Lung microvascular endothelial cell (primary cell): Measurements from ENCODE around the gene GALNT6. TPM values are rescaled to one million over a fixed set of nuclear protein-coding genes. Genes with fewer than 3 reads are reported as not detected.
"Not testable (repeated sequence)": the region's sequence is repeated elsewhere in the genome, so short reads cannot be mapped to it uniquely, and the experiment has no call there.

Experiments
- DNase-seq, 2 donors: peaks; one replicate each; pipeline versions ENCODE4 v3.0.0 to v3.0.0-alpha.2; 2010; ENCODE audit warnings: low read depth in 2 of 2
- total RNA-seq: library from RNA; depleted of rRNA; stranded (reverse); fragments of >200 nt; gene quantifications from 2 replicates; pipeline ENCODE4 v1.2.1, GENCODE V29; 2014

Gene GALNT6
- total RNA-seq, 1 donor from 2014 or later: 8.5 TPM

DNA sequence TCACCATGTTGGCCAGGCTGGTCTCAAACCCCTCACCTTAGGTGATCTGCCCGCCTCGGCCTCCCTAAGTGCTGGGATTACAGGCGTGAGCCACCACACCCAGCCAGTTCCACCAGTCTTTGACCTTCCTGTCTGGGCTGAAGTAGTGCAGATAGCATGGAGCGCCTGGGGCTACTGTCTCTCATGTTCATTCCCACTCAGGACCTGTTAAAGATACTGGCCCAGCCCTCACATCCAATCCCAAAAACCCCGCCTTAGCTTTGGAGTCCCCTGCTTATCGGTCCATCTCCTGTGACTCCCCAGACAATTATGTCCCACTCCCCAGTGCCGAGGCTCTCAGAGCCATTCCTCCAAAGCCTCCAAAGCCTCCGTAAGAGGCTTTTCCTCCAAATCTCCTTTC lies 32.7 kb downstream of the GALNT6 start:
- DNase-seq: no peak

DNA sequence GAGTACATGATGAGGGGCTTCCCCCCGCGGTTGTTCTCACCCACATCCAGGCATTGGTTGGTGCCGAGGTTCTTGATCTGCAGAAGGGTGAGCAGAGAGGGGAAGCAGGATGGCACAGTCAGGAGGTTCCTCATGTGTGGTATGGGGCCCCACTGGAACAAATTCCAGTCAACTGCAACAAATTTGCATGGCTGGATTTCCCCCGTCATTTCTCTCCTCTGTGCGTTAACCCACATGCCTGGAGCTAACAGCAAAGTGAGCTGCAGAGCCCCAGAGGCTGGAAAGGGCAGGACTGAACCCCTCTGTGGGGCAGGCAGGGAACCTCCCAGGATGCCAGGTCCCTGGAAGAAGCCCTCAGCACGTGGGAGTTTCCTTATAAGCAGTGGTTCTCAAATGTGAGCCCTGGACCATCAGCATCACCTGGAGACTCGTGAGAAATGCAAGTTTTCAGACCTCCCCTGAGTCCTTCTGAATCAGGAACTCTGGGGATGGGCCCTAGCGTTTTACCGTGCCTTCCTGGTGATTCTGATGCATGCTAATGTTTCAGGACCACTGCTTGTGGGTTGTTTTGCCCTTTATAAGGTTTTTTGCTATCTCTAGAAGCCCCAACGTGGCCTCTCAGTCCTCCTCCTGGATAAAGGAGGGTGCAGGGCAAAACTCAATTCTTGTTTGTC lies 33.7 kb downstream of the GALNT6 start:
- no peak for DNase-seq

DNA sequence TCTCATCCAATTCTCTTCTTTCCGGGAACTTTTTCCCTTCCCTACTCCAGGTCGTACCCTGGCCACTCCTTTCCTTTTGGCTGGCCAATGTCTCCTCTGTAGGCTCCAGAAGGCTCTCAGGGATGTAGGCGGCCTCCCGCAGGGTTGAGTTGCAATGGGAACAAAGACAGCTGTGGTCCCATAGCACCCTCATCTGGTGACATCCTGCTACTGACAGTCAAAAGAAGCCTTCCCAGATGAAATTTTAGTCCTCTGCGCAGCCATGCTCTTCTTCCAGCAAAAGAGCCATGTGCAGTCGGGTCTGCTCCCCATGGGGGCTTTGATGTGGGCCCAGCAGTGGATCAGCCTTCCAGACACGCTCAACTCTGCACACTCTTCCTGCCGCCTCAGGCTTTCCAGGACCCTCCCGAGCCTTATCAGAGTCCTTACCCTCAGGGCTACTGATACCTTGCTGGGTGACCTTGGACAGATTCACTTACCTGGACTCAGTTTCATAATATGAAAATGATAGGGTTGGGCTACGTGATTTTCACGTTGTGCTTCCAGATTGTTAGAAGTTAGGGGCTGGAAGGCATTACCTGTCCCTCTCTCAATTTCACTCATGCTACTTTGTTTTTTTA lies 39.2 kb downstream of the GALNT6 start:
- DNase-seq: peak; percentile 76 to 77

DNA sequence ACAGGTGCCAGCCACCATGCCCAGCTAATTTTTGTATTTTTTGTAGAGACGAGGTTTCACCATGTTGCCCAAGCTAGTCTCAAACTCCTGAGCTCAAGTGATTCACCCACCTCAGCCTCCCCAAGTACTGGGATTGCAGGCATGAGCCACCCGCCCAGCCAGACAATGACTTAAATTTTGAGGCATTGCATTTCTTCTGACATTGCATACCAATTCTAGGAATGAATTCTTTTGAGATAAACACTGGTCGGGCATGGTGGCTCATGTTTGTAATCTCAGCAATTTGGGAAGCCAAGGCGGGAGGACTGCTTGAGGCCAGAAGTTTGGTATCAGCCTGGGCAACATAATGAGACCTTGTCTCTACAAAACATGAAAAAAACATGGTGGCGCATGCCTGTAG lies 42.2 kb downstream of the GALNT6 start:
- DNase-seq: no peak

DNA sequence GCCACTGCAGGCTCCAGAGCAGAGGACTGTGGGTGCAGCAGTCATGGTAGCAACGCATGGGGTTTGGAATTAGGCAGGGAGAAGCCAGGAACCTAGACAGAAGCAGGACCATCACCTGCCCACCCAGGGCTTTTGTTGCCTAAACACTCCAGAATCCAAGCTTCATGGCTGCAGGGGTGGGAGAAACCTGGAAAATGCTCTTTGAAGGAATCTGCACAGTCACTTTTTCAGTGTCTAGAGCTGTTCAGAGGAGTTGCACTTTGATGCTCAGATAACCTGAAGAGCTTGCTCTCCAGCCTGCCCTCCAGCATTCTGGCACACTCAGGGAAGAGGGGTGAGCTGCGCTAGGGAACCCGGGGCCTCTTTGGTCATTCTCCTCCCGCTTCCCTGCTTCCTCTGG lies 43.1 kb downstream of the GALNT6 start:
- no peak for DNase-seq

DNA sequence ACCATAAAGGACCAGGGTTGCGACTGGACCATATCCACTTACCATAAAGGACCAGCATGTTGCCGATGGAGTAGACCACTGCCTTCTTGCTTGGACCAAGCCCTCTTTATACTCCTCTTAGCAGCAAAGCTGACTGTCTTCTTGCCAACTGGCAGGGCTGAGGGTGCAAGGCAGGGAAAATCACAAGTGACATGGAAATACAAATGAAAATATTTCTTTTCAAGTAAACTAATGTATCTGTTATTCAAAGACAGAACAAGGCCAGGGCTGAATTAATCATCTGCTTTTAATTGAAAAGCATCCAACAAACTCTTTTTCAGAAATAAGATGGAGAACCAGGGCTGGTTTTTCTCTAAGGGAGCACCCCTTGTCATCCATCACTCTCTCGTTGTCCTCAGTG lies 44.6 kb downstream of the GALNT6 start, which contains the start of gene CELA1:
Gene CELA1, minus strand, starts transcription at position 99 of the 400 bp plus-strand sequence. Its CDS starts 41 bp downstream, at position 58.
- no peak for DNase-seq

DNA sequence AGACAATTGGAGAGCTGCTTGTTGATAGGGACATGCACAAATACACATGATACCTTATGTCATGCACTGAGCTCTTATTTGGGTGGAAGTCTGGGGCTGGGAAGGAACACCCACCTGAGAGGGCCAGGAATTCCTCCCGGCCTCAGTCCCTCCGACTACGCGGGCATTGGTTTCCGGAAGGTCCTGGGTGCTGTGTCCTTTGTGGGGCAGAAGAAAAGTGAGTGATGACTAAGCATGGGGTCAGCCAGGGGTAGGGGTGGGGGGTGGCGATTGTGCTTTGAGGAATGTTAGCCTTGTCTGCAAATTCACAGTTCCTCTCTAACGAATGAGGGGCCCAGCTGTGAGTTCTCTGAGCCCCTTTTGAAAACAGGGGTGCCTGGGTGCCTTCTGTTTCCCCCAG lies 45.5 kb downstream of the GALNT6 start:
- peak in 1 of 2 donors; percentile 40 for DNase-seq

DNA sequence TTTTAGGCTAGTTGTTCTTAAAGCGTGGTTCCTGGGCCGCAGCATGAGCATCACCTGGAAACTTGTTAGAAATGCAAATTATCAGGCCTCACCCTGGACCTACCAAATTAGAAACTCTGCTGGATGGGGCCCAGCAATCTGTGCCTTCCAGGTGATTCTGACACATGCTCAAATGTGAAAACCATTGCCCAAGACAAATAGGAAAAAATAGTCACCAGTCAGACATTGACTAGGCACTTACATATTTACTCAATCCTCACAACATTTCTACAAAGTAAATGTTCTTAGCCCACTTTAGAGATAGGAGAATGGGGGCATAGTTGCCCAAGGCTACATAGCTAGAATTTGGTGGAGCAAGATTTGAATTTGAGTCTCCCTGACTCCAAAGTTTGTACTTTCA lies 48.0 kb downstream of the GALNT6 start:
- no peak for DNase-seq

DNA sequence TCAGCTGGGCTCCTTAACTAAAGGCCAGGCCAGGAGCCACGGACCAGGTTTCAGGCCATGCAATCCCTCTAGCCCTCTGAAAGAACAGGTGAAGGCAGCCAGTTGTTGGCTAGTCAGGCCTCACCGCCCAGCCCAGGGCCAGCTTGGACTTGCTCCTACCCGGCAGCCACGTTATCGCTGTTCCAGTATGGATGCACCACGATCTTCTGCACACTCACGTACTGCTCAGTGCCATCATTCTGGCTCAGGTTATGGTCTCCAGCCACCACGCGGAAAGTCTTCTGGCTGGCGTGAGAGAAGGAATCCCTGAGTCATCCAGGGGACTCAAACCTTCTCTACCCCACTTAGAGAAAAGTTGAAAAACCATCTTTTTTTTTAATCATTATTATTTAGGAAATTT lies 48.8 kb downstream of the GALNT6 start:
- DNase-seq: no peak

DNA sequence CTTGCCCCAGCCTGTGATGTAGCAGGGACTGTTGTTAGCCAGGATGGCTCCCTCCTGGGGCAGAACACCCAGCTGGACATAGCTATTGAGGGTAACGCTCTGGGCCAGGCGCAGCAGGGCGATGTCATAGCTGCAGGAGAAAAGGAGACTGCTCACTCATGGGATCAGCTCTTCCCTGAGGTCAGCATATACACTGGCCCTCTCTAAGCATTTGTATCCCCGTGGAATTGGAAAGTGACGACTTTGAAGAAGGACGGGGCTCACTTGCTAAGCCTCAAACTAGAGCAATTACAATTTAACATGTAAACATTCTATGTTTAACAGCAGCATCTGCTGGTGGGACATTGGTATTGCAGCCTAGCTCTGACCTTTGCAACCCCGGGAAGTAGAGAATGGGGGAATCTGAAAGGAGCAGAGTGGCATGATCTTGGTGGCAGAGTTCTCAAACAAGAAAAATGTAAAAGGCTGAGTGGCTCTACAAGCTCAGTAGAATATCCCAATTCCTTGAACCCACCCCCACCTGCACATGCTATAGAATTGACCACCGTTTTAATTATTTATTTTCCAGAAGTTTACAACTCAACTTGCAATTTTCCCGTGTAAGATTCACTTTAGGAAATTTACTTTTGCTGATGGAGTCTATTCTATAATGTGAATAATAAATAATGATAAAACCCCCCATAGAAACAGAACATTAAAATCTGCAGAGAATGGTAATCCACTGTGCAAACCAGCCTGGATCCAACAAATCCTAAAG lies 49.8 kb downstream of the GALNT6 start:
- DNase-seq: peak; percentile 74 to 76

DNA sequence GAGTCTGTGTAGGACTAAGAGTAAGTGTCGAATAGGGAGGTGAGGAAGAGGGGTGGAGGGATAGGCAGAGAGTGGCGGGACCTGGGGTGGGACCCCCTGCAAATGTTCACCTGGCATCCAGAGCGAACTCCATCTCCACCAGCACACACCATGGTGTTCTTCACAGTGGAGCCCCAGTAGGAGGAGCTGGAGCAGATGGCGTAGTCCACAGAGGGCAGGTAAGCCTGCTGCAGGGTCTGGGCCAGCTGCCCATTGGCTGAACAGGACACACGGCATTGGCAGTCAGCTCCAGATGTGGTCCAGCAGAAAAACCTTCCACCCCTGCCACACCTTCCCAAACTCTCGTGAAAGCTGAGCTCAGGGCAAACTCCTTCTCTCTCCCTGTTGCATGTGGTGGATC lies 51.5 kb downstream of the GALNT6 start:
- DNase-seq: no peak

DNA sequence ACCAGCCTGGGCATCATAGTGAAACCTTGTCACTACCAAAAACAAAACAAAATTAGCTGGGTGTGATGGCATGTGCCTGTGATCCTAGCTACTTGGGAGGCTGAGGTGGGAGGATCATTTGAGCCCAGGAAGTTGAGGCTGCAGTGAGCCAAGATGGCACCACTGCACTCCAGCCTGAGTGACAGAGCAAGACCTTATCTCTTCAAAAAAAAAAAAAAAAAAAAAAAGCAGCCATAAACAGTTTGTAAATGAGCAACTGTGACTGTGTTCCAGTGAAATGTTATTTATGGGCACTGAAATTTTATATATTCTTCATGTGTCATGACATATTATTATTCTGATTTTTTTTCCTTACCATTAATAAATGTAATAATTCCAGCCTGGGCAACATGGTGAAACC lies 53.9 kb downstream of the GALNT6 start:
- DNase-seq: not testable (repeated sequence)

DNA sequence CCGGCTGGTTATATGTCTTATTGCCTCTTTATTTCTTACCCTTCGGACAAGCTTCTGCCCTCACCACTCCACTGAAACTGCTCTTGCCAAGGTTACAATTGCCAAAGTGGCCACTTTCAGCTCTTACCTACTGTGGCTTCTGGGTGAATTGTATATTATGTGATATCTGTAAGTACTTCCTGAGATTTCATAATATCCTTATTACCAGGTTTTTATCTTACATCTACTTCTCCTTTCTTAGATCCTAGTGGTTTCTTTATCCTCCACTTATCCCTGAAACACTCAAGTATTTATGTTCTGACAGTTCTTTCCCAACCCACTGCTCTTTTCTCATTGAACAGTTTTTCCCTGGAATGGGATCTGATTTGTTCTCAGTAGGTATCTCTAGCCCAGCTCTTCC lies 55.3 kb downstream of the GALNT6 start:
- DNase-seq: no peak

DNA sequence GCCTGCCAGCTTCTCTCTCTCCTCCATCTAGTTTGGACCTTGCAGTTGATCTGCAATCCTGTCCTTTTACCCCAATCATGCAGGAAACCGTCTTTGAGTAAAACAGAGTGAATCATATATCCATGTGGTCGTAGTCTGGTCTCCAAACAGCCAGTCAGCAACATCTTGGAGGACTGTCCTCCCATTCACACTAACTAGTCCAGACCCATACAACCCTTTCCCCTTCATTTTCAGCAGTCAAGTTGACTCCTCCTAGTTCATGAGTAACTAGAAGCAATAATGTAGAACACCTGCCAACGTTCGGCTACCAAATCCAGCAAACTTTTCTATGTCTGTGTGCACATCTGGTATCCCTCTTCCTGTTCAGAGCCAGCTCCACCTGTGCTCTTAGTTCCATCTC lies 56.4 kb downstream of the GALNT6 start:
- peak in 1 of 2 donors; percentile 41 for DNase-seq

DNA sequence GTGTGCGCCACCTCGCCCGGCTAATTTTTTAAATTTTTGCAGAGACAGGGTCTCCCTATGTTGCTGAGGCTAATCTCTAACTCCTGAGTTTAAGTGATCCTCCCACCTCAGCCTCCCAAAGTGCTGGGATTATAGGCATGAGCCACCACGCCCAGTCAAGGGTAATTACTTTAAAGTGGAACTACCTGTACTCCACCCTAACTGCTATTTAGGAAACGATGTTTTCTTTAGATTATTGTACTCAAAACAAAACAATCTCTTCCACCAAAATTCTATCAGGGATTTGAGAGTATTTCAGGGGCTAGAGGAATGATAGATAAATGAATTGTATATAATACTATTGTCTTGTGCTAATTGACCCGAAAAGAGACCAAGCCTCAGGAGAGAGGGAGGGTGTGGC lies 57.7 kb downstream of the GALNT6 start:
- no peak for DNase-seq

DNA sequence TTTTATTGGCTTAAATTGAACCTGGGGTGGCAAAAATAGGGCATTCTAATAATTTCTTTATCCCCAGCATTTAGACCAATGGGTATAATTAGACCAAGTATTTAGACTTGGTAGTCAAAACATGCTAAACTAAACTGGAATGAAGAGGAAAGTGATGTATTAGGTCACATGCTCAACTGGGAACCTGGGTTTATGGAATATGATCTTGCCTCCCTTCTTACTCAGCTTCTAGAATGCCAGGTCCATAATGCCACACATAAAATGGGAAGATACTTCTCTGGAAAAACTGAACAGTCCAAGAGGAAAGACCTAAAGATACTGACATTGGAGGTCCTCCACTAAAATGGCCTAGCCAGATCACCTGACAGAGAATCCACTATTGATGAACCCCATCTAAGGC lies 61.0 kb downstream of the GALNT6 start:
- no peak for DNase-seq

DNA sequence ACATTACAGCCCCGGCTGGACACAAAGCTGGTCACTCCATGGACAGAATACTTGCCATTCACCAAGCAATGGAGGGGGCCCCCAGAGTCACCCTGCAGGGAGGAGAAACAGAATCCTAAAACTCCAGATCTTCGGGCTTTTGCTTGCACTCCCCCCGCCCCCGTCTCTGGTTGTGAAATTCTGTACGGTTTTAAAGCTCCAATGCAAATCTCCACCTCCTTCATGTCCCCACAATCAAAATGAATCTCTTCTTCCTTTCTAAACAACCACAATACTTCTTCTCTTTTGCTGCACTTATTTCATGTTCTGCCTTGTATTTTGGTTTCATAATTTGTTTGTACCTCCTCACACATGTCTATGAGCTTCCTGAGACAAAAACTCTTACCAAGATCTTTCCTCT lies 61.5 kb downstream of the GALNT6 start:
- no peak for DNase-seq

DNA sequence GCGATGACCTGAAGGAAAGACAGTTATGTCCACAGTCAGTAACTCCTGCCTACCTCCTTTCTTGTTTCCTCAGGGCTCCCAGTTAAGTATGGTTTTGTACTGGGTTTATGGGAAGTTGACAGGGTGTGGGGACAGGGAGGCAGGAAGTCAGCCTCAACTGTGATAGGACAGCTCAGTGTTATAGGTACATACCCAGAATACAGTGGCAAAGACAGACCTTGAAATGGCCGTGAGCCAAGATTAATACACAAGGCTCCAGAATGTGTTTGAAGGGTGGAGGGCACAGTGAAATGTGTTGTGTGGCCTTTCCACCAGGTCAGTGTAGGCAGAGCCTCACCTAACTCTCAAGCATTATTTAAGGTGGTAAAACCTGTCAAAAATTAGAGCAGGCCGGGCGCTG lies 62.6 kb downstream of the GALNT6 start:
- DNase-seq: no peak

DNA sequence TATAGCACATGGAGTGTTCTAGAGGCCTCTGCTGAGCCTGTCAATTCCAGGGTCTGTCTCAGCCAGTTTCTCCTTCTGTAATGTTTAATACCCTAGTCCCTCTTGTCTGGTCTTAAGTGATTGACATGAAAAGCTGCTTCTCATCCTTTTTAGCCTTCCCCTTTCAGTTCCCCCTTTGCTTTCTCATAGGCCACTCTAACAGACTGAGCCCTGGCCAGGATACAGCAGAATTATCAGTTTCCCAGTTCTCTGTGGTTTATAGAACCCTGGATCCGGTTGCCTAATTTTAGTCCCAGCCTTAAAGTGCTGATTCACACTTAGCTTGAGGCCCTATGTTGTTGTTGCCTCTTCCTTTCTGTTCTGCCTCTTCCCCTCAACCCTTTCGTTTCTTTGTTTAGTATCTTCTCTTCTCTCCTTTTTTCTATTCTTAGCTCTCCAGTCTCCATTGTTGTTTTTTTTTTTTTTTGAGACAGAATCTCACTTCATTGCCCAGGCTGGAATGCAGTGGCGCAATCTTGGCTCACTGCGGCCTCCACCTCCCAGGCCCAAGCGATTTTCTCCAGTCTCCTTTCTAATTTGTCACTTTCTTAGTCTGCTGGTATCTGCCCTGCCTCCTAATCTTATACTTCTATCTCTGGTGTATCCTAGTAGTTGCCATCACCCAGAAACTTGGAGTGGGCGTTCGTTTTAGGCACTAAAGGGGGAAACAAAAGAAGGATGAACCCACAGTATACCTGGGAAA lies 64.3 kb downstream of the GALNT6 start:
- DNase-seq: peak in 1 of 2 donors; percentile 45

DNA sequence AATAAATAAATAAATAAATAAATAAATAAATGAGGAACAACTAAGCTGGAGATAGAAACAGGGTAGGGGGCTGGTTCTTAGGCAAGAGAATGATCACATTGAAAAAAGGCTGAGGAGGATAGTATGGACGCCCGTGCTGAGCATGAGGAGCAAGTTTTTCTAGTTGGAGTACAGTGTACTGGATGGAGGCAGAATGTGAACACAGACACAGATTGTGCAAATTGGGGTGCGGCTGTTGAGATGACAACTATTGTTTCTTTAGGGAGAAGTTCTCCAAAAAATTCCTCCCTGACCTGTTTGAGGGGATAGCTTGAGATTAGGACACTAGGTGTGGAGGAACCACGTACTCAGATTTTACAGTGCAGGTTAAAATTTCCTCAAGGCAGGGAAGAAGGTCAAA lies 66.3 kb downstream of the GALNT6 start:
- DNase-seq: no peak

DNA sequence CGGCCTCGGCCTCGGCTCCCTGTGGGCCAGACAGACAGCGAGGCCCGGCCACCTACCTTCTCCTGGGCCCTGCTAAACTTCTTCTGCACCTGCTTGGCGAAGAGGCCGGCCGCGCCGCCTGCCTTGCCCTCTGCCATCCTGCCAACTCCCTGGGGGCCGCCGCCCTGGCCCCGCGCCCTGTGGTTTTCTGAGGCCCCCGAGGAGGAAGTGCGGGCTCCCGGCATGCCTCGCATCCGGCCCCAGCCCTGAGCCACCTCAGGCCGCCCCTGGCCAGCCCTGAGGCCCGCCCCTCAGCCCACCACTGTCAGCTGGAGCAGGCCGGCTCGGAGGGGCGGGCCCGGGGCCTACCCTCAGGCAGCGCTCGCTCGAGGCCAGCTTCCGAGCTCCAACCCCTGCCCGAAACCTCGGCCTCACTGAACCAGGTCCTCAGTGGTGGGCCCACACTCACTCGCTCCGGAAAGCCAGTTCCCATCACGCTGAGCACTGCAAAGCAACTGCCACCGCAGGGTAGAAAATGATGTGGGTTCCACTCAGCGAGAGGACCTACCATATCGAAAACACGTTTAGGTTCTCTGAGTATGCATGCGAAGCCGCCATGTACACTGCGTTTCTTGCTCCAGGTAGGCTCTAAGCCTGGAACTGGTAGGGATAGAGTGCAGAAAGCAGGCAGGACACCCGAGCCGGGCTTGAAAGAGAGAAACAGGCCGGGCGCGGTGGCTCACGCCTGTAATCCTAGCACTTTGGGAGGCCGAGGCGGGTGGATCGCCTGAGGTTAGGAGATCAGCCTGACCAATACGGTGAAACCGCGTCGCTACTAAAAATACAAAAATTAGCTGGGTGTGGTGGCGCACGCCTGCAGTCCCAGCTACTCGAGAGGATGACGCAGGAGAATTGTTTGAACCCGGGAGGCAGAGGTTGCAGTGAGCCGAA lies 67.0 kb downstream of the GALNT6 start, which contains the start of gene BIN2:
Gene BIN2, minus strand, starts transcription at position 209 of the 930 bp plus-strand sequence. Its CDS starts 72 bp downstream, at position 137.
- DNase-seq: no peak
